Forelimb muscle (tissue), 1 donor: Measurements from ENCODE around the gene OTOG. TPM values are rescaled to one million over a fixed set of nuclear protein-coding genes. Genes with fewer than 3 reads are reported as not detected.

Source experiments
- DNase-seq: peaks from one replicate; pipeline ENCODE4 v3.0.0-alpha.2; 2013; ENCODE audit warnings: low read depth
- polyA plus RNA-seq: library from polyadenylated mRNA; unstranded; fragments of 120-200 nt; gene quantifications from one replicate; pipeline ENCODE4 v1.2.1, GENCODE V29; 2013; ENCODE audit not compliant: insufficient read length

The OTOG gene
- polyA plus RNA-seq, 1 donor: 0.04 TPM

DNA sequence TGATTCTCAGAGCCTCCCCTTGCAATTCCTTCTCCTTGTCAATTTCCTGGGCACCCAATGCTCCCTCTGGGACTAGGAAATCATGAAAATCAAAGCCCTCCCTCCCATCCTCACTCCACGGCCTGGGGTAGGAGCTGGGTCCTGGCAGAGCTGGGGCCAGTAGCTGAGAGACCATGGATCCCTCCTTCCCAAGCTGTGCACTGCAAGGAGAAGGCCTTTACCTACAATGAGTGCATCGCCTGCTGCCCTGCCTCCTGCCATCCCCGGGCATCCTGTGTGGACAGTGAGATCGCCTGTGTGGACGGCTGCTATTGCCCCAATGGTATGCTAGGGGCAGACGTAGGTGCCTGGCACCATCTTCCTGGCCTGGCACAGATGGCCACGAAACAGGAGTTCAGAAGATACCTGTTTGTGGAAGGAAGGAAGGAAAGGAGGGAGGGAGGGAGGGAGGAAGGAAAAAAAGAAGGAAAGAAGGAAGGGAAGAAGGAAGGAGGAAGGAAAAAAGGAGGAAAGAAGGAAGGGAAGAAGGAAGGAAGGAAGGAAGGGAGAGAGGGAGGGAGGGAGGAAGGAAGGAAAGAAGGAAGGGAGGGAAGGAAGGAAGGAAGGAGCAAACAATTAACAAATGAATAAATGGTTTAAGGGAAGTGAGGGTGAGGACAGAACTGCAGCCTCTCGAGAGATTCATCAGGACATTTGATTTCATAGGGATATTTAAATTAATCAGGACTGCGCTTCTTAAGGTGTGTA lies 12.5 kb downstream of the OTOG start:
- DNase-seq: no peak

DNA sequence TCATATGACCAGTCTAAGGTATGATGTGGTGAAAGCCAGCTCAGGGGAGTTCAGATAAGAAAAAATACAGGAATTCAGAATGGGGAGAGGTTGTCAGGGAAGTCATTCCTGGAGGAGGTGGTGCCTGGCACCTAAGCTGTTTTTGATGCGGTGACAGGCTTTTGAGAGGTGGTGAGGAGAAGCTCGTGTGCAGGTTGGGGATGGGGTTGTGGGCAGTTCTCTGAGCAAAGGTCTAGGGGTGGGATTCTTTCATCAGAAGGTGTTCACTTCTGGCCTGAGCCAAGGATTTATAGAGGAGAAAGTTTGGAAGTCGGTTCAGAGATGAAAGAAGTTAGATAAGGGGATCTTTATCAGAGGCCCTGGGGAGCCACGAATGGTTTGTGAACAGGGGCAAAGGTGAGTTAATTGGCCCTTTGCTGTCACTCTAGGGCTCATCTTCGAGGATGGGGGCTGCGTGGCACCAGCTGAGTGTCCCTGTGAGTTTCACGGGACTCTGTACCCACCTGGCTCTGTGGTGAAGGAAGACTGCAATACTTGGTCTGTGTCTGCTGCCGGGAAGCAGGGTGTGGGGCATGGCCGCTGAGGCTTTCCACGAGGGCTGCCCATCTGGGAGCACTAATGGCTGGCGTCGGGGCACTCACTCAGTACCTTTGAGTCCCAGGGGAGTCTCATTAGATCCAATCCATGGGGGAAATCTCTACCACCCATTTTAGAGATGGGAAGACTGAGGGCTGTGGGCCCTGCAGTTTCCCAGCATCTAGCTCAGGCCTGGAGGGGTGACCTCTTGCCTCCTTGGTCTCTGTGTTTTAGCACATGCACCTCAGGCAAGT lies 13.4 kb downstream of the OTOG start:
- DNase-seq: no peak

DNA sequence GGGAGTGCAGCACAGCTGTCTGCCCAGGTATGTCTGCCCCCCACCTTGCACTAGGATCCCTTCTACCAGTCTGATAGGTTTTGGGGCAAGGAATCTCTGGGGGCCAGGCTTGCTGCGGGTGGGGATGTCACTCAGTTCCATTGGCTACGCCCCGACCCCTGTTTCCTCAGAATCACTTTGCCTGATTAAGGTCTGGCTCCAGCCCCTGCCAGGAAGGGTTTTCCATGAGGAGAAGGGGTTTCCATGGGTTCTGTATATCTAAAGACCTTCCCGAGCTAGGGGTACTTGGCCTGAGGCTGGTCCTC lies 14.0 kb downstream of the OTOG start:
- no peak for DNase-seq

DNA sequence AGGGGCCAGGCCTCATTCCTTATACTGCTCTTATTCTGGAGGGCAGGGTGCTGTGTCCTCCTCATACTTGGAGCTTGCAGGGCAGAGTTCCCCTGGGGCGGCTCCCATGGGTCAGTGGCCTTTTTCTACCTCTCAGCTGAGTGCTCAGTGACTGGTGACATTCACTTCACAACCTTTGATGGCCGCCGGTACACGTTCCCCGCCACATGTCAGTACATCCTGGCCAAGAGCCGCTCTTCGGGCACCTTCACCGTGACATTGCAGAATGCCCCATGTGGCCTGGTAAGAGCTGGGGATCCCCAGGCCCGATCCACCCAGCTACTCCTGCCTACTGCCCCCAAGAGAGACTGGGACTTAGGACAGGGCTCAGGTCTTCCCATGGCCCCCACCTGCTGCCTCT lies 14.5 kb downstream of the OTOG start:
- no peak for DNase-seq

DNA sequence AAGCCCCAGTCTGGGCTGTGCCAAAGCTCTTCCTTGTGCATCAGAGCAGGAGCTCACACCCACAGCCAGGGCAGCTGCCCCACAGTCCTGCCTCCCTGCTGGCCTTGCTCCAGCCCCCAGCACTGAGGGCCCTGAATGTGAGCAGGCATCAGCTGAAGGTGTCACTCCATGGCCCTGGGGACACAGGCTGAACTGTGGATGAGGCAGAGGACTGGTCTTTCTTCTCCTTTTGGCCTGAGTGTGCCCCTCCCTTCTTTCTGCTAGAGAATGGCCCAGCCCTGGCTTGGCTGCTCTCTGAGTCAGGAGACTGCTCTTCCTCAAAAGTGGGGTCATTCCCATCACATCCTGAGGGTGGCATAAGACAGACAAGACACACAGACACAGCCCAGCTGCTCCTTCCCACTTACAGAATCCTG lies 16.2 kb downstream of the OTOG start:
- no peak for DNase-seq

DNA sequence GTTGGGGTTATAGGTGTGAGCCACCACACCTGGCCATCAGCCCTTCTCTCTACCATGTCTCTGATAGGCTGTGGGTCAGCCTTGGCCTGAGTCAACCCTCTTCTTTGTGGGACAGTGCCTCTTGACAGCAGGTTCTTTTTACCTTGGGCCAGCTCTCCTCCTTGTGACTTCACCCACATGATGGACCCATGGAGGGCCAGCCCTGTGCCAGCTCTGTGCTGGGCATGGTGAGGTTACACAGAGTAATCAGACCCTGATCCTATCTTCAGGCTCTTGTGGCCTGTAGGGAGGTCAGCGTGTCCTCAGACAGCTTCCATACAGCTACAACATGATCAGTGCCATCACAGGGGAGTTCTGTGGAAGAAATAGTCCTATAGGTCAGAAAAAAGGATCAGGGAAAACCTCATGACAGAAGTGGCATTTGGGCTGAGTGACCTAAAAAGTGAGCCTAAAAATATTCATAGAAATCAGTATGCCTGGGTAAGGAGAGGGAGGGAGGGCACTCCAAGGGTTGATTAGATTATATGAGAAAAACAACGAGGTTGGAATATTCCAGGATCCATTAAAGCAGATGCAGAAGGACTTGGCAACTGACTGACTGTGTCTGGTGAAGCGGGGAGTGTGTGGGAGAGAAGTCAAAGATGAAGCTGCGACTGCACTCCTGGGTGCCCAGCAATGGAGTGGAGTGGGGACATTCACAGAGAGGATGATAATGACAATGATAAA lies 17.1 kb downstream of the OTOG start:
- no peak for DNase-seq

DNA sequence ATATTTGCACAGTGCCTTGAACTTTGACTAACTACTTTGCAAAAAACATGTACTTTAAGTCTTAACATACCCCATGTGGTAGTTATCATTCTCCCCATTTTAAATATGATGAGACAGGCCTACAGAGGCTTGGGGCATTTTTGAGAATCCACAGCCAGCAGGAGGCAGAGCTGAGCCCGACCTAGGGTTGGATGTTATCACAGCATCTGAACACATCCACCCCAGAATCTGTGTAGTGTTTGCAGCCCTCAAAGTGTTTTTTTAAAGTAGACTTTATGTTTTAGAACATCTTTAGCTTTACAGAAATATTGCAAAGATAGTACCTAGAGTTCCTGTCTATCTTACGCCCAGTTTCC lies 17.6 kb downstream of the OTOG start:
- no peak for DNase-seq

DNA sequence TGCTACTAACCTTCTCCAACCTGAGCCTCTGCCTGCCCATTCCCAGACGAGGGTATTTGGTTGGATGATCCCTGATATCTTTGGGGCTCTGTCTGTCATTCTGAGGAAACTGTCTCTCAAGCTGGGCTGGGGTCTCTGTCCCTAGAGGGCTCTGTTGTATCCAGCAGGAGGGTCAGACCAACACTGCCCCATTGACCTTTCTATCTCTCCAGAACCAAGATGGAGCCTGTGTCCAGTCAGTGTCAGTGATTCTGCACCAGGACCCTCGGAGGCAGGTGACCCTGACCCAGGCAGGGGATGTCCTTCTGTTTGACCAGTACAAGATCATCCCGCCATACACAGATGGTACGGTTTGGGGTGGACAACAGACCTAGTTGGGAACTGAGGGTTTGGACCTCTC lies 21.9 kb downstream of the OTOG start:
- no peak for DNase-seq

DNA sequence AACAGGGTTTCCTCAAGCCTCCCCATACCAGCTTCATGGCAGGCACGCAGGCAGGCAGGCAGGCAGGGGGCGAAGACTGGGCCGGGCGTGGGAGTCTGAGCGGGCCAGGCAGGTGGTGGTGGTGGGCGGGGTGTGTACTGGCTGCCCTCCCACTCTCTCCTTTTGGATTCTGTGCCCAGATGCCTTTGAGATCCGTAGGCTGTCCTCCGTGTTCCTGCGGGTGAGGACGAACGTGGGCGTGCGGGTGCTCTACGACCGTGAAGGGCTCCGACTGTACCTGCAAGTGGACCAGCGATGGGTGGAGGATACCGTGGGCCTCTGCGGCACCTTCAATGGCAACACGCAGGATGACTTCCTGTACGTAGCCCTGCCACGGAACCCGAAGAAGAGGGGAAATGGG lies 23.0 kb downstream of the OTOG start:
- no peak for DNase-seq

DNA sequence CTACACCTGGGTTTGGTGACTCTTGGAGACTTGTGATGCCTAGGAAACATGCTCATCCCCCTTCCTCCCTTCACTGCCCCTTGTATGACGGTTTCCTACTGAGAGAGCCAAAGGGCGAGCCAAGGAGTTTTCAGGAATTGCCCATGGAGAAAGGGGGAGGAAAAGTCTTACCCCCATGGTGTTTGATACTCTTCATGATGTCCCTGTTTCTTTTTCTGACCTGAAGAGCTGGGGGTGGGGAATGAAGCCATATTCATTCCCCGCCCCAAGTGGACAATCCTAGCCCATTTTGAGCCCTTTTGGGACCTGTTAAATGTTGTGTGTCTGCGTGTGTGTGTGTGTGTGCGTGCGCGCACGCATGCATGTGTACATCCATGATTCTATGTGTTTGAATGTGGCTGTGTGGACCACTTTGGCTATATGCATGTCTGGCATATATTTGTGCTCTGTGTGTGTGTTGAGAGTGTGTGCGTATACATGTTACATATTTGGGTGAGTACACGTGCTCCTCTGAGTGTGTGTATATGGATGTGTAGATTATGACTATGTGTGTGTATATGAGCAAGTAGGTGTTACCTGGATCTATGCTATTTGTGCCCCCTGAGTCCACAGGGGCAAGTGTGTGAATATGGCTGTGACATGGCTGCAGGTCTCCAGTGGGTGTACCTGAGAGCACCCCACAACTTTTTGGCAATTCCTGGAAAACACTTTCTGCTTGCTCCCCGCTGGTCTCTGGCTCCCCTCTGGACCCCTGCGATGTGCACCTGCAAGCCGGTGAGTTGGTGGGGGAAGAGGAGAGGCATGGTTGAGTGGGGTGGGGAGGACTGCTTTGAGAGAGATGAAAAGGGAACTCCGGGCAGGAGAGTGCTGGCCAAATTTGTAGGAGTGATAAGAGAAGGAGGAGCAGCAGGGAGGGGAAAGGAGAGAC lies 24.6 kb downstream of the OTOG start:
- no peak for DNase-seq

DNA sequence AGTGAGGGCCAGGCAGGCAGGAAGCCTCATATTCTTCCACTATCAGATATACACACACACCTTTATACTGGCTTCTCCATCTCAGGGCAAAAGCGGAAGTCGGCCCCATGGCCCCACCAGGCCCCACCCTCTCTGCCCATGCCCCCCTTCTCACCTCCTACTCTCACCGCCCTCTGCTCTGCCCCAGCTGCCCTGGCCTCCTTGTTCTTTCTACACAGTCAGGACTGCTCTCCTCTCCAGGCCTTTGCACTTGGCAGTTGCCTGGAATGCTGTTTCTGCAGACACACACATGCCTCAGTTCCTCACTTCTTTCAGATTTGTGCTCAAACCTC lies 25.3 kb downstream of the OTOG start:
- no peak for DNase-seq

DNA sequence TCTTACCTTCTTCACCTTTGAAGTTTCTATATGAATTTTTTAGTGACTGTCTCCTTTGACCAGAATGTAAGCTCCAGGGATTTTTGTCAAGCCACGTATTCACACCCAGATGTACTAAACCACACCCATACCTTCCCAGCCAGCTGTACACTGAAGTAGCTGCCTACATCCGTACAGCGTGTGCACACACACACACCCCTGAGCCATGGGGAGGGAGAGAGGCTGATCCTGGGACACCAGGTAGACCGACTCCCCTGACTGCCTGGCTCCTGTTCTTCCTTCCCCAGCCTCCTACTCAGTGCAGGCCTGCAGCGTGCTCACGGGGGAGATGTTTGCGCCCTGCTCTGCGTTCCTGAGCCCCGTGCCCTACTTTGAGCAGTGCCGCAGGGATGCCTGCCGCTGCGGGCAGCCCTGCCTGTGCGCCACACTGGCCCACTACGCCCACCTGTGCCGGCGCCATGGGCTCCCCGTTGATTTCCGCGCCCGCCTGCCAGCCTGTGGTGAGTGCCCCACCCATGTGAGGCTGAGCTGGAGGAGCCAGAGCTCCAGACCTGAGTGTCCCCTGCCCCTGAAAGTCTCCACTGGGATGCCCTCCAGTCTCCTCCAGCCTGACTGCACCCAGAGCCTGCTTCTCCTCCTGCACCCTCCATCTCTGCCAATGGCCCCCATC lies 25.9 kb downstream of the OTOG start:
- DNase-seq: no peak

DNA sequence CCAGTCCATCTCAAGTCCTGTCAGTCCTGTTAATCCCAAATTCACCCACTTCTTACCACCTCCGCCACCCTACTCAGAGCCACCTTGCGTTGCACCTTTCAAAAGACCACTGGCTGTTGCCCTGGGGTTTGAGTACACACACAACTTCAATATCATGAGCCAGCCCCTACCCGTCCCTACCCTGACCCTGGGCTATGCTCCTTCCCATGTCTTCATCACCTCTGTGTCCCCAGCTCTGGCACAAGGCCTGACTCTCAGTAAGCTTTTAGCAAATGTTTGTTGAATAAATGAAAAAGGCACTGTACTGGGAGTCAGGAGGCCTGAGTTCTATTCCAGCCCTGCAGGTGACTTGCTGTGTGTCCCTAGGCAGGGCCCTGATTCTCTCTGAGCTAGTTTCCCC lies 26.5 kb downstream of the OTOG start:
- DNase-seq: no peak

DNA sequence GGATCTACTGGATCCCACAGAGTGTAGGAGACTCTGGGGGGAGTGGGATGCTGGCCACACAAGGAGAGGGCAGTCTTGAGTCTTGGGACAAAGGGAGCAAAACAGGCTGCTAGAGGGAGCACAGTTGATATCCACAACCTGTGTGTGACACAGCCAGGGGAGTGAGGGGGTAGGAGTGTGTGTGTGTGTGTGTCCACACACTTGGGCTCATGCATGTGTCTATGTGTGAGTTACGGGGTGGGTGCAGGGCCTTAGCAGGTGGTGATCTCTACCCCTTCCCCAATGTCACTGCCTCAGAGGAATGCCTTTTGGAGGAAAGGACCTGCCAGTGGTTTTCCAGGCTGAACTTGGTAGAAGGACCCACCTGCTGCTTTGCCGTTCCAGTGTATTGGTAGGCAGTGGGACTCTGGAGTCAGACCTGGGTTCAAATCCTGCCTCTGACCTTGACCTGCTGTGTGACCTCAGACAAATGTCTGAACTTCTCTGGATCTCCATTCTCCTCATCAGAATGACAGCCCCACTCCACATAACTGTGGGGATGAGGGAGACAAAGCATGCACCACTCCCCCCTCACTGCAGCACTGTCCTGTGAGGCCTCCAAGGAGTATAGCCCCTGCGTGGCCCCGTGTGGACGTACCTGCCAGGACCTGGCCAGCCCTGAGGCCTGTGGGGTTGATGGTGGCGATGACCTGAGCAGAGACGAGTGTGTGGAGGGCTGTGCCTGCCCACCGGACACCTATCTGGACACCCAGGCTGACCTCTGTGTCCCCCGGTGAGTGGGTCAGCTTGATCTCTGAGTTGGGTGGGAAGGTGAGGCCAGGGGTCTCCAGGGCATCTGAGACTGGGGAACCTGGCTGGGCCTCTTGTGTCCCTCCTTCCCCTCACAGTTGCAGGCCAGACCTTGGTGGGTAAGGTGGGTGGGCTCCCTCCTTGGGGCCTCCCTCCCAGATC lies 27.4 kb downstream of the OTOG start:
- DNase-seq: no peak

DNA sequence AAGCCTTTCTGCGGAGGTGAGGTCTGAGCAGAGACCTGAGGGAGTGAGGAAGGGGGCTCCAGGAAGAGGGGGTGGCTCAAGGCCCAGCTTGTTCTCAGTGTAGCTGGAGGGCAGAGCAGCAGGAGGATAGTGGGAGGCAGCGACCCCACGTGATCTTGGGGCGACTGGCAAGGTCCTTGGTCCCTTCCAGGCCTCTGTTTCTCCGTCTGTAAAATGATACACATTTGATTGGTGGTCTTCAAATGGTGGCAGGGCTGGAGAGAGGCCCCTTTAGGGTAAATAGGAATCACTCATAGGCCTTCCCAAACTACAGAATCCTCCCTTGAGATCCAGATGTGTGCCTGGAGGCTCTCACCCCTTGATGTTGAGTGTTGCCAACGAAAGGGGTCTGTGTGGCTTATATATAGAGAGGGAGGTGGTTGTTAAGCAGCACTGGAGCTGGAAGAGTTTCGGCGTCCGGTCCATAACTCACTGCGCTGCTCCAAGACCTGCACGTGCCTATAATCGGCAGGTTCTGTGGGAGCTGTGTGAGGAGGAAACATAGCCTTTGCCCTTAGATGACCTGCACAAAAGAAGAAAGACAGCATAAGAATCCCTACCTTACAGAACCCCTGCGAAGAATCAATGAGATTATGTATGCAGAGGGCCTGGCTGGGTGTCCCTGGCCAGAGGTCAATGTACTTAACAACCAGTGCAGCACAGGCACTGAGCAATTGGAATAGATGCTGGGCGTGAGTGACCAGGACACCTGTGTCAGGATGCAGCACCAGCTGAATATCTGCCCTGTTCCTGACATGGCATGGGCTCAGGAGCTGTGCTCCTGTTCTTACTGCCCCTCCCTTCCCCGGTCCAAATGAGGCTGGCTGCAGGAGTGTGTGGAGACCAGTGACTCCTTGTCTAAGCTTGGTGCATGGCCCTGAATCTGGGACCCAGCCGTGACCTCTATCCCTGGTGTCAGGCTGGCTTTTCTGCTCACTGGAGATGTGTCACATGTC lies 28.7 kb downstream of the OTOG start:
- DNase-seq: no peak

DNA sequence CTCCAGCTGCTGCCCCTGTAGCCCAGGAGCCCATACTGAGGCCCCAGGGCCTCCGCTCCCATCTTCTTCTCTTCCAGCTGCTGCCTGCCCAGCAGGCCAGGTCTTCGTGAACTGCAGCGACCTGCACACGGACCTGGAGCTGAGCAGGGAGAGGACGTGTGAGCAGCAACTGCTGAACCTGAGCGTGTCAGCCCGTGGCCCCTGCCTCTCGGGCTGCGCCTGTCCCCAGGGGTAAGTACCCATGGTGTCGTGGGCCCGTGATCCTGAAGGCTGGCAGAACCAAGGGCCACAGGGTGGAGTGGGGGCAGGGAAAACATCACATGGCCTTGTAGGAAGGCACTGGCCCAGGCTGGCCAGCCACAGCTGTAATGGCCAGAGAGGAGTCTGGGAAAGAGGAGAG lies 31.2 kb downstream of the OTOG start:
- no peak for DNase-seq

DNA sequence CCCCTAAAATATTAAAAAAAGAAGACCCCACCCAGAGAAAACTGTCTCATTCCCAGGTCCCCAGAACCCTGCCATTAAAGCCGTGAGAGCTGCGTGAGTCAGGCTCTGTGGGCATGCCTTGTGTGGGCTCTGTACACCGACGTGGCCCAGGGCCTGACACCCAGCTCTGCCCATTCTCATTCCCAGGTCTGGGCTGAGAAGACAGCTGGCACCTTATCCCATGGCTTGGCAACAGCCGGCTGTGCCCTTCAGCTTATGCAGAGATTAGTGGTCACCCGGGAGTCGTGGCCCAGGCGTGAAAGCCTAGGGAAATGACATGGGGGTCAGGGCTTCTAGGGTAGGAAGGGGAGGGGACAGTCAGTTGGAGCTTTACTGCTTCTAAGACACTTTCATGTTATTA lies 31.9 kb downstream of the OTOG start:
- no peak for DNase-seq

DNA sequence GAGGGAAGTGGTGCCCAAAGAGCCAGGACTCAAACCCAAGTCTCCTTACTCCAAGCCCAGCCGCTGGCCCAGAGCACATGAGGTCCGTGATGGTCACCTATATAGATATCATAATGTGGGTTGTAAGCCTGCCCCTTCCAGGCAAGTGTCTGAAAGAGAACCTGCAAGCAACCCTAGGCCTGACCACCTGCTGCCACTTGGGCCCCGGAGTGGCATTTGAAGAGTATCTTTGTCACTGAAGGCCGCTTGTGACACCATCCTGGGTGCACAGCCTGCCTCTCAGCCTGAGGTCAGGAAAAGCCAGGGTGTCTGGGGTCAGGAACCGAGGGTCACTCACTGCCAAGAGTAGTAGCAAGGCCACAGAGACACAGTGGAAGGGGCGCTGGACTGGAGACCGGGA lies 32.4 kb downstream of the OTOG start:
- no peak for DNase-seq

DNA sequence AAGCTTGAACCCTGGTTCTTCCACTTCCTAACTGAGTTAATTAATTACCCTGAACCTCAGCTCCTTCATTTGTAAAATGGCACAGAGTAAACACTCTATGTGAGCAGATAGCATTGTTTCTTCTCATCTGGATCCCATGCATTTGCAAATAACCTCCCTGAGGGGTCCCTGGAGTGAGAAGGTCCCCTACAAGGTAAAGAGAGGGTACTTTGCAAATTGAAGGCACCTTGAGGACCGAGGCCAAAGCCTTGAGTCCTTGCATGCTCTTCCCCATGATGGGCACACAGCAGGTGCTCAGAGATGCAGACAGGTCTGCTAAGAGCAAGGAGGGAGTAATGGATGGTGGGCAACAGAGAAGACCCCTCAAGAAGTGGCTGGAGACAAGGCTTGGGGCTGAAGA lies 33.2 kb downstream of the OTOG start:
- DNase-seq: no peak
